HepG2 (cell line): ENCODE results near the gene MYADML2. TPM values are rescaled to one million over a fixed set of nuclear protein-coding genes. Genes with fewer than 3 reads are reported as not detected.

Experiments used
- ASH2L ChIP-seq: fragments of 300-600, 200-600 bp; sonication (generic); IDR thresholded peaks from 2 replicates; pipeline ENCODE4 v1.7.0; 2017; ENCODE audit warnings: low read depth, mild to moderate bottlenecking, moderate library complexity, mixed read lengths, low read length; ENCODE audit not compliant: insufficient read length
- CAMTA2 ChIP-seq: sonication (generic); formaldehyde crosslinking; IDR thresholded peaks from 2 replicates; pipeline ENCODE4 v1.4.0; 2020; ENCODE audit warnings: mild to moderate bottlenecking, missing genetic modification reagents, borderline replicate concordance
- CREBL2 ChIP-seq: sonication (generic); formaldehyde crosslinking; IDR thresholded peaks from 2 replicates; pipeline ENCODE4 v1.8.1; 2023; ENCODE audit warnings: missing genetic modification reagents, mild to moderate bottlenecking, borderline replicate concordance
- EEA1 ChIP-seq: sonication (generic); formaldehyde crosslinking; IDR thresholded peaks from 2 replicates; pipeline ENCODE4 v1.5.1; 2020; ENCODE audit warnings: mild to moderate bottlenecking, missing genetic modification reagents, borderline replicate concordance
- FLYWCH1 ChIP-seq: sonication (generic); formaldehyde crosslinking; IDR thresholded peaks from 2 replicates; pipeline ENCODE4 v1.8.1; 2023; ENCODE audit warnings: mild to moderate bottlenecking, missing genetic modification reagents
- HDAC1 ChIP-seq: sonication (generic); formaldehyde crosslinking; IDR thresholded peaks from 2 replicates; pipeline ENCODE4 v1.5.1; 2020; ENCODE audit warnings: mild to moderate bottlenecking, missing genetic modification reagents
- KDM2A ChIP-seq: sonication (generic); formaldehyde crosslinking; IDR thresholded peaks from 2 replicates; pipeline ENCODE4 v1.4.0; 2020; ENCODE audit warnings: low read depth, missing genetic modification reagents, borderline replicate concordance
- MIER2 ChIP-seq: IDR thresholded peaks from 2 replicates; pipeline ENCODE4 v1.6.1; 2016; ENCODE audit warnings: missing biosample characterization, missing genetic modification reagents
- POGK ChIP-seq: sonication (generic); formaldehyde crosslinking; conservative IDR thresholded peaks from 2 replicates; pipeline ENCODE4 v1.8.0; 2022; ENCODE audit warnings: mild to moderate bottlenecking, moderate library complexity, missing genetic modification reagents
- REPIN1 ChIP-seq: sonication (generic); formaldehyde crosslinking; IDR thresholded peaks from 2 replicates; pipeline ENCODE4 v1.8.0; 2022; ENCODE audit warnings: missing genetic modification reagents, low read depth, mild to moderate bottlenecking, borderline replicate concordance
- SMARCC2 ChIP-seq: fragments of 450-650 bp; IDR thresholded peaks from 2 replicates; pipeline ENCODE4 v1.6.1; 2017; ENCODE audit warnings: antibody characterized with exemption, mild to moderate bottlenecking
- TFE3 ChIP-seq: IDR thresholded peaks from 2 replicates; pipeline ENCODE4 v1.6.1; 2016
- UBTF ChIP-seq: sonication (generic); formaldehyde crosslinking; IDR thresholded peaks from 2 replicates; pipeline ENCODE4 v1.4.0; 2020; ENCODE audit warnings: mild to moderate bottlenecking, missing genetic modification reagents
- ZBTB33 ChIP-seq: sonication (generic); formaldehyde crosslinking; IDR thresholded peaks from 2 replicates; pipeline ENCODE4 v1.4.0; 2020; ENCODE audit warnings: missing genetic modification reagents
- ZBTB34 ChIP-seq: sonication (generic); formaldehyde crosslinking; IDR thresholded peaks from 2 replicates; pipeline ENCODE4 v1.8.0; 2022; ENCODE audit warnings: mild to moderate bottlenecking, missing genetic modification reagents
- ZBTB42 ChIP-seq: sonication (generic); formaldehyde crosslinking; IDR thresholded peaks from 2 replicates; pipeline ENCODE4 v1.5.0; 2020; ENCODE audit warnings: mild to moderate bottlenecking, missing genetic modification reagents
- ZKSCAN8 ChIP-seq: IDR thresholded peaks from 2 replicates; pipeline ENCODE4 v1.6.1; 2016; ENCODE audit warnings: borderline replicate concordance, missing genetic modification reagents, missing compliant biosample characterization
- ZNF547 ChIP-seq: sonication (generic); formaldehyde crosslinking; IDR thresholded peaks from 2 replicates; pipeline ENCODE4 v1.5.1; 2020; ENCODE audit warnings: mild to moderate bottlenecking, missing genetic modification reagents
- ZNF83 ChIP-seq: sonication (generic); formaldehyde crosslinking; IDR thresholded peaks from 2 replicates; pipeline ENCODE4 v1.4.0; 2020; ENCODE audit warnings: missing genetic modification reagents, mild to moderate bottlenecking, borderline replicate concordance
- polyA plus RNA-seq, 8 experiments: library from polyadenylated mRNA; depleted of rRNA in 3 of 8; stranded (reverse) in 7 of 8; unstranded in 1 of 8; fragments of >200 nt; fragmentation: Illumina TruSeq in 4 of 8; extraction: Trizol in 4 of 8; gene quantifications; 2 replicates each; pipeline versions ENCODE4 v1.2.1 to v1.2.3, GENCODE V29; 2011 to 2016; ENCODE audit warnings: low read depth in 4 of 8, missing spikeins in 1 of 8, mixed read lengths in 1 of 8; ENCODE audit not compliant: insufficient read depth in 1 of 8
- total RNA-seq, 5 experiments: library from RNA; depleted of rRNA; stranded (reverse); fragments of >200 nt; fragmentation: Illumina TruSeq; extraction: Trizol; gene quantifications; 2 replicates each; pipeline ENCODE4 v1.2.3, GENCODE V29; 2016; ENCODE audit warnings: low read depth in 1 of 5

The MYADML2 gene
- total and polyA plus RNA-seq, 2 of the 13 experiments (the other 11 are each of a cell fraction or from before 2014, with no cell fraction given), result not detected

- peak; percentile 78 for TF ChIP-seq ZBTB33 (CRISPR knock-in tag)
- peak; percentile 97 for TF ChIP-seq KDM2A
- no peak for TF ChIP-seq FLYWCH1 (CRISPR knock-in tag)
- TF ChIP-seq ZNF83 (CRISPR knock-in tag), result no peak; the same call in 1 of the 2 replicates
- TF ChIP-seq SMARCC2, result no peak
- peak; percentile 38; the same call in 1 of the 2 replicates for TF ChIP-seq POGK
- TF ChIP-seq ZBTB42 (CRISPR knock-in tag), result no peak; the same call in 1 of the 2 replicates
- TF ChIP-seq EEA1 (CRISPR knock-in tag), result no peak
- TF ChIP-seq CREBL2, result 0 out of 2 replicates have a peak, but pooled peaks have one; percentile 16
- TF ChIP-seq TFE3 (CRISPR knock-in tag), result no peak
- 0 out of 2 replicates have a peak, but pooled peaks have one; percentile 16 for TF ChIP-seq HDAC1
- no peak for TF ChIP-seq MIER2 (CRISPR knock-in tag)
- TF ChIP-seq CAMTA2 (CRISPR knock-in tag), result no peak
- TF ChIP-seq REPIN1, result peak; percentile 48; the same call in 1 of the 2 replicates
- TF ChIP-seq ZBTB34 (CRISPR knock-in tag), result no peak
- no peak for TF ChIP-seq ASH2L
- no peak for TF ChIP-seq ZKSCAN8
- 0 out of 2 replicates have a peak, but pooled peaks have one; percentile 12 for TF ChIP-seq UBTF (CRISPR knock-in tag)
- TF ChIP-seq ZNF547 (CRISPR knock-in tag), result no peak
Observed at GRCh38 chr17:81902653-81903414, 44.2 kb downstream of the MYADML2 start (continued).
